ENCODE data around the gene SCN9A. TPM values are rescaled to one million over a fixed set of nuclear protein-coding genes. Genes with fewer than 3 reads are reported as not detected.

The SCN9A gene
- total RNA-seq, 1 donor from 2014 or later, result 121 TPM

DNA sequence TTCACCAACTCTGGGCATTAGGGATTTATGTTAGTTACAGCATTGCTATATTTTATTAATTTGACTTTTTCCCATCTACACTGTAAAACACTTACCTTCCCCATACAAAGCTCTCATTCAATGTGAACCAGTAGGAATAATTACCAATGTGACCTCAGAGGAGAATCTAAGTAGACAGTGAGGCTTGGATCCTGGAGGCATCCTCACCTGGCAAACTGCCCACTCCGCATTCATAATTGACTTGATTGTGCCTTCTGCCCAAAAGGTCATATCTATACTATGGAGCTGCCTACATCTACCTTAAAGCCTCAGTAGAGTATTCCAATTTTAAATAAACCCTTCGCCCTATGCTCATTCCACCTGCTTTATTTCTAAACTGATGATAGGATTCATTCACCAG is 202.5 kb downstream of the SCN9A start:
- no peak for DNase-seq

- no peak for DNase-seq
These were observed 204.5 kb downstream of the SCN9A start for GRCh38 chr2:166171216-166171615.

DNA sequence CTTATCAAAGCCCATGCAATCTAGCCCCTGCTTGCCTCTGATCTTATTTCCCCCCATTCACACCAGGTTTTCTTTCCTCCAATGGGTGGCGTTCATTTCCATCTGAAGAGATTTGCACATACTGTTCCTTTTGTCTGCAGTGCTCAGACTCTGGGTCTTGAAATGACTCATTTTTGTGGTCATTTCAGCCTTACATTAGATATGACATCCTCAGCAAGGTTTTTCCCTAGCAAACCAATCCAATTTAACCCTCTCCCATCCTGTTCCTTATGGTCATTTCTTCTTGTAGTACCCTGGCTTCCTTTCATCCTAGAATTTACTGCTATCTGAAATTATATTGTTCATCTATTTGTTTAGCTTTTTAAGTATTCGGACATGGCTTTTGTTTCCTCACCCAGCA is 205.4 kb downstream of the SCN9A start:
- DNase-seq, result no peak

DNA sequence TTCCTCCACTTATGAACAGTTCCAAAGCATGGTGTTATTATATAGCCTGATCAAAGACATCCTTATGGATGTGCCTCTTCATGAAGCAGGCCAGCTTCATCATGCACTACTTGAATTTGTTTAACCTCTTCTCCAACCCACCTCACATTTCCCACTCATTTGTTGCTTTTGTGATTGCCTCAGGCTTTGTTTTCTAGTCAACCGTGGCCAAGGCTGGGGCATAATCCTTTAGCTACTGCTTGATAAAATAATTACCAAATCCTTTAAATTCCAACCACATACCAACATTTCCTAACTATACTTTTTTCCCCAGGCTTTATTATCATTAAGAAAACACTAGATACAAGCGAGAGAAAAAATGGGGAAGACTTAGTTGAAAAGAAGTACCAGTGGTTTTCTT is 208.3 kb downstream of the SCN9A start:
- DNase-seq, result no peak

- no peak for DNase-seq
These were observed 212.0 kb downstream of the SCN9A start for GRCh38 chr2:166163775-166164174.

DNA sequence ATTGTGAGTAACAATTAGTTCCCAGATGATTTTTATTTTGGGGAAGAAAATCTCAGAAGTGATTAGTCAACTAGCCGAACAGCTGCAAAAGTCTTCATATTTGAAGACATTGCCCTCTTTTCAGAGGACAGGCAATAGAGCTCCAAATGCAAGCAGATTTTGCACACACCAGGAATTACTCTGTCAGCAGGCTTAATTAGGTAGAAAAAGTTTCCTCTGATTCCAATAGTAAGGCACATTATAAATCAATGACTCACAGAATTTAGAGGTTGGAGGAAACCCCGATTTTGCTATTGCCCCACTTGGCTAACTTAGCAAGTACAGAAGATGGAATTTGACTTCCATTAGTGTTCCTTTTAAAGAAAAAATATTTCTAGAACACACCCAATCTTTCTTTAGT is 217.2 kb downstream of the SCN9A start:
- DNase-seq, result no peak

DNA sequence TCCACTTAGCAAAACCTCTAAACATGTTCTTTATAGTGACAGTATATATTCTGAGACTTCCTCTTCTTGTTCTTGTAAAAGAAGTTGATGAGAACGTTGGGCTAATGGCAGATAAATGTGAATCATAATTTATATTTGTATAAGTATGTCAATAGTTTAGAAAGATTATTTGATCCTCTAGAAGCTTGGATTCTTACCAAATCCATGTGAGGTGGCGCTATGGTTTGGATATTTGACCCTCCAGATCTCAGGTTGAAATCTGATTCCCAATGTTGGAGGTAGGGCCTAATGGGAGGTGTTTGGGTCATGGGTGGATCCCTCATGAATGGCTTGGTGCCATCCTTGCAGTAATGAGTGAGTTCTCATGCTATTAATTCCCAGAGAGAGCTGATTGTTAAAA is 218.2 kb downstream of the SCN9A start:
- DNase-seq, result no peak

DNA sequence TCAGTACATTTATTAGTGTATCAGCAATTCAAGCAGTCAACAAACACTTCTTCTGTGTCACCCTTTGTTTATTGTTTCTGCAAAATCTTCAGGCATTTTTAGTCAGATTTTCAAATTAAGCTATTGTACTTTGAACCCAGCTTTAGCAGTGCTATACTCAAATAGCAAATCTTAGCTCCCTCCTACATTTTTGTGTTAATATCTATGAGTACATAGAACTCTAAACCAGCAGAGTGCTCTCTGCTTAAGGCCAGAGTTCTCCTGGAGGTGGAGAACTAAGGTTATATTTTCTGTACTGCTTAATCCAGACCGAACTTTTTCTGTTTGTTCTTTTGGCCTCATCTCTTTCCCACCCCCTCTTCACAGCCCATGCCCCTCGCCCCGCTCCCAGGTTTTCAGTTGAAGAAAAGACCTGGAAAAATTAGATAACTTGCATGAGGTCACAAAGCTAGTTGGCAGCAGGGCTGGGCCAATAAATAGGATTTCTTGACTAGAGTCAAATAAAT is 218.7 kb downstream of the SCN9A start:
- no peak for DNase-seq

GRCh38 chr2:166155589-166155988 is 220.2 kb downstream of the SCN9A start:
- DNase-seq, result no peak

DNA sequence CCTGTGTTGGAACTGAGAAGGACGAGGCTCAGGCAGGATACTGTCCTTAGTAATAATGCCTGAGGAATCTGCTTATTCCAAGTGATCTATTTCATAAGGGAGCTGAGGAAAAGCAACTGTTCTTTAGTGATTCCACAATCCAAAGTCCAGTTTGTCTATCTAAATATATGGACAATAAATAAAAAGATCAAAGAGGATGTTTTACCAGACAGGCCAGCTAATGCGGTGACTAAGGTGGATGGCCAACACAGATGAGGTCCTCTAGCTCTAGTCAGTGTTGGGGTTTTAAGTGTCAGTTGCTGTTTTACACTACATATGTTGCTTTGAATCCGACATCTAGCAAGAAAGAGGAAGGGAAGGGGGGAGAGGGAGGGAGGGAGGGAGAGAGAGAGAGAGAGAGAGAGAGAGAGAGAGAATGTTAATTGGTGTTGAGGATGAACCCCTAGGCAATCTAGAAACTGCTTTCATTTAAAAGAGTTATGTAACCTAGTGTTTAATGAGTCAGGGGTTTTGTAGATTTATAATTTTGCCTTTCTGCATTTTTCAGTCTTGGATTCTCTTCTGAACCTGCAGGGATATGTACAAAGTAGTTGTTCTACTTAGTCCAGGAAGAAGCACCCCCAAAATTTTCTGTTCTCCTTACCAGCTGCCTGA is 220.9 kb downstream of the SCN9A start:
- no peak for DNase-seq

DNA sequence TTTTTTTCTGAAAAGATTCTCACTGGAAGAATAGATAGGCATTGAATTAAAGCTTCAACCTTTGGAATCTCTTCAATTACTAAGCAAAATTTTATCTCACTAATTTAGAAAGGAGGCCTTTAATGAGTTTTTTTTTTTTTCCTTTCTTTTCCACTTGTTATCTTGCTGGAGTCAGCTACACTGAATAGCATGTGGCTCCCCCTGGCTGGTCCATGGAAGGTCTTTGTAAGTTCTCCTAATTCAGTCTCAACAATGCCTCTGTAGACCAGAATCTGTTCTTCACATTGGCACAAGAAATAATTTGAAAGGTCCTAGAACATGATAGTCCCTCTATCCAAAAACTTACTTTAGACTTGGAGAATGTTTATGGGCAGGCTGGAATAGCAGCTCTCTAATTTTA is 223.7 kb downstream of the SCN9A start:
- DNase-seq, result no peak

DNA sequence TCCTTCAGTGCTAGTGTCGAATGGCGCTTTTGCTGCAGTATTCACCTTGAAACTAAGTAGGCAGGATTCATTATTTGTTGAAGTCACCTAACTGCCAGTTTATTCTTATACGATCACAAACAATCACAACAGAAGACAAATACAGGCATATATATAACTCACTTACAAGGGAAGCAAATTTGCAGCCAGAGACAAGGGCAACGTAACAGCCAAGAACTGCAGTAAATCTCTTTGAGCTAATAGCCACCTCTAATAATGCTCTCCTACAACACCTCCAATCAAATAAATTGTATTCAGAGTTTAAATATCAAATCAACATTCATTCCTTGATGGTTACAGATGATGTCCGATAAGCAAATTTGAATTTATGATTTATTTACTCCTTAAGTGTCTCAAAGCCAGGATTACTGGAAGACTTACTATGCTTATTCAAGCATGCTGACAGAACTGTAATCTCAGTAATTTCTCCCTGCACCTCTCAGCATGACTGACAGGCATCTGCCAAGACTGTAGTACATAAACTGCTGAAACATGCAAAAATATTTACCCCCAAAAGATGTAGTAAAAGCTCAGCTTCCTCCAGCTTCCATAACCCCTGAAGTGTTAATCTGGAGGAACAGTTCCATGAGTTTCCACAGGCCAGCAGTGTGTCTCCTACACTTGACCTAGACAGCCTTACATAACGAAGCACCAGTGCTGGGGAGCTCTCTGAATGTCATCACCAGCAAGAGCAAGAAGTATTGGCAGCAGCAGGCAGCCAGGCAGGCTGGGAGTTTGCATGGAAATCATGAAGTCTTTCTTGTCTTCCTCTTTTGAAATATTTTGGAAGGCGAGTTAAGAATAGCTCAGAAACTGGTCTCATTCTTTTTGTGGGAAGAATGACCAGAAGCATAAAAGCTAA is 227.0 kb downstream of the SCN9A start:
- DNase-seq, result peak; percentile 14

DNA sequence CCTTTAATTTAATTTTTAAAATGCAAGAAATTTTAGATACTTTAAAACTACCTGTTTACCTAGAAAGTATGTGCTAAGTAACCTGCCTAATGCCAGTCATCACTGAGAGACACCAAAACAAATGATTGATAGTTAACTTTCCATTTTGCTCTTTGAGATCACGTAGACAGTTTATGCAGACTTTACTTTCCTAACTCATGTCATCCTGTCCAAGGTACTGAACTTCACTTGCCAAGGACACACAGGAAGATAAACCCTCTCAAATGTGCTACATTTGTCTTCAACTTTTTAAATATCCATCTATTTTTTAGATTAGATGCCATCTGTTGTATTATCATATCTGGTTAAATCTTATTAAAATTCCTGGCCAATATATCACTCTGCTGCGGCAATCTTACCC is 227.9 kb downstream of the SCN9A start:
- no peak for DNase-seq

Other genes with a start within 250 kb of the SCN9A start
- gene SCN1A, start 247.9 kb downstream of the SCN9A start, total RNA-seq, result 33.8 TPM
- 1.6 TPM for gene SCN7A, start 118.3 kb upstream of the SCN9A start, total RNA-seq